Activated CD4-positive, alpha-beta memory T cell treated with anti-CD3 and anti-CD28 coated beads for 36 hours (primary cell): ENCODE results near the gene BRD1. TPM values are rescaled to one million over a fixed set of nuclear protein-coding genes. Genes with fewer than 3 reads are reported as not detected.
A peak's percentile ranks its signal among the peaks of the same experiment; 100 is the strongest.

Source experiments
- CTCF ChIA-PET: fragments of 350-600 bp; sonication (Branson Sonifier 250); formaldehyde crosslinking; loops from one replicate; lab custom pipeline; 2021; ENCODE audit warnings: antibody characterized with exemption, inconsistent platforms; lab: Charles Lee
- POLR2A ChIA-PET: fragments of 350-600 bp; sonication (Branson Sonifier 250); formaldehyde crosslinking; loops from one replicate; lab custom pipeline; 2021; ENCODE audit warnings: antibody characterized with exemption; lab: Charles Lee
- DNase-seq: peaks from one replicate; pipeline ENCODE4 v3.0.0-alpha.2; 2020
- H3K27ac Mint-ChIP-seq: one replicate; pipeline ENCODE4 v1.8.0; 2021; ENCODE audit warnings: mixed read lengths
- H3K27me3 Mint-ChIP-seq: one replicate; pipeline ENCODE4 v1.8.0; 2021; ENCODE audit warnings: mixed read lengths
- H3K36me3 Mint-ChIP-seq: one replicate; pipeline ENCODE4 v1.8.0; 2021; ENCODE audit warnings: mixed read lengths
- H3K4me1 Mint-ChIP-seq: one replicate; pipeline ENCODE4 v1.8.0; 2021; ENCODE audit warnings: low read depth, mixed read lengths
- H3K4me3 Mint-ChIP-seq: one replicate; pipeline ENCODE4 v1.8.0; 2021; ENCODE audit warnings: mild to moderate bottlenecking, mixed read lengths
- H3K9me3 Mint-ChIP-seq: one replicate; pipeline ENCODE4 v1.8.0; 2021; ENCODE audit warnings: mixed read lengths
- intact Hi-C: fragments of 100-400 bp; cut with micrococcal nuclease; formaldehyde crosslinking; loops from one replicate; pipeline ENCODE4 v1.15.1; 2023
- total RNA-seq, 2 experiments: library from RNA; stranded (reverse); gene quantifications; one replicate each; pipeline ENCODE4 v1.2.3, GENCODE V29; 2021

The BRD1 gene
- total RNA-seq, 2 experiments from 2014 or later, result 27.5 to 30.2 TPM

DNA sequence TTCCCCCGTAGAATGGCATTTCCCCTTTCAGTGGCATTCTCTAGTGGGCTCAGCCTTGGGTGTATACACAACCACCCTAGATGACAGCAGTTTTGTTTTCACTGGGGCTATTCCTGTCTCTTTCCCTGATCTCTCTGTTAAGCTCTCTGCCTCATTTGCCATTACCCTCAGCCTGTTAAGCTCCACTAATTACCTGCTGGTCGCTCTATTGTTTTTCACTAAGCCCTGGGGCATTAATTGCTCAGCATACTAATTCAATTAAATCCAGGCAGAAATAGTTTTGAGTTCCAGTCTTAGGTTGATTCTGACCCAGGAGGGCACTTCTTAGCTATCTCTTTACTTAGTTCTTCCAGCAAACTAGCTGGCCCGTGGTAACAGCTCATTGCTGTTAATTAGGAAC is 80.0 kb downstream of the BRD1 start:
- ChIA-PET CTCF (no interaction called here), POLR2A (no interaction called here)
- Mint-ChIP-seq H3K4me3 (no peak overlapping the region), H3K36me3 (peaks cover 8% of the 10 kb centered on the region), H3K27me3 (peaks cover 6% of the 10 kb centered on the region), H3K27ac (no peak overlapping the region), H3K9me3 (peaks cover 49% of the 10 kb centered on the region), H3K4me1 (no peaks in the 10 kb centered on the region)
- intact Hi-C loops, result no loop called here
- DNase-seq, result no peak

DNA sequence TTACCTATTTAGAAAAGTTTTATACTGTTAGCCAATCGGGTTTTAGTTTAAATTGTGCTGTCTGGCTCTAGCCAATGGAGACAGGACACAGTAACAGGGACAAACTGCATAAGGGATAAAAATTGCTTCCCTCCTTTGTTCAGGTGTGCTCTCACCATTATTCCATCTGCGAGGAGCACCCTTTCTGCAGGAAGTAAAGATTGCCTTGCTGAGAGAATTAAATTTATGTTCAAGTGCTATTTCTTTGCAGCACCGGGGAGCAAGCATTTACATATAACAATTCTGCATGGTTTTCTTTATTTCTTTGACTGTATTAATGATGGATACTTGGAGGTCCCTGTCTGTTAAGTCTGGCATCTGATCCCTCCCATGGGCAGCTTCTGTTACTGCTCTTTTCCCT is 80.5 kb downstream of the BRD1 start:
- H3K36me3 Mint-ChIP-seq, result peaks cover 8% of the 10 kb centered on the region
- CTCF ChIA-PET, result no interaction called here
- DNase-seq, result no peak
- POLR2A ChIA-PET, result no interaction called here
- H3K4me3 Mint-ChIP-seq, result no peak overlapping the region
- peaks cover 49% of the 10 kb centered on the region for H3K9me3 Mint-ChIP-seq
- intact Hi-C loops, result no loop called here
- H3K27ac Mint-ChIP-seq, result no peak overlapping the region
- H3K4me1 Mint-ChIP-seq, result no peaks in the 10 kb centered on the region
- H3K27me3 Mint-ChIP-seq, result peaks cover 6% of the 10 kb centered on the region

DNA sequence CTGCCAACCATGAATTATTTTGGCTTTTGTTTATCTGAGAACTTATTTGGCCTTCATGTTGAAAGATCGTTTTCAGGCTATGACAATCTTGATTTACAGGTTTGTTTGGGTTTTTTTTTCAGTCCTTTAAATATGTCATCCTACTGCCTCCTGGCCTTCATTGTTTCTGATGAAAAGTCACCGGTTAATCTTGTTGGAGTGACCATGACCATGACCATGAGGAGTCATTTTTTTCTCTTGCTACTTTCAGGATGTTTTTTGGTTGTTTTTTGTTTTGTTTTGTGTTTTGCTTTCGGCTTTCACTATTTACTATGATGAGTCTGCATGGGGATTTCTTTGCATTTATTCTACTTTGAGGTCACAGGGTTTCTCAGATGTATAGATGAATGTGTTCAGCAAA is 81.6 kb downstream of the BRD1 start:
- intact Hi-C loops, result no loop called here
- H3K4me1 Mint-ChIP-seq, result no peaks in the 10 kb centered on the region
- peaks cover 9% of the 10 kb centered on the region for H3K27me3 Mint-ChIP-seq
- no peak overlapping the region for H3K27ac Mint-ChIP-seq
- ChIA-PET CTCF (no interaction called here), POLR2A (no interaction called here)
- H3K36me3 Mint-ChIP-seq, result peaks cover 8% of the 10 kb centered on the region
- no peak for DNase-seq
- peaks cover 49% of the 10 kb centered on the region for H3K9me3 Mint-ChIP-seq
- H3K4me3 Mint-ChIP-seq, result no peak overlapping the region

- Mint-ChIP-seq H3K36me3 (no peaks in the 10 kb centered on the region), H3K27me3 (peaks cover 34% of the 10 kb centered on the region), H3K27ac (no peak overlapping the region), H3K9me3 (peaks cover 25% of the 10 kb centered on the region), H3K4me3 (no peak overlapping the region), H3K4me1 (no peaks in the 10 kb centered on the region)
- ChIA-PET CTCF (interaction anchor here (1.3 to 1.4 kb wide), 2 partner anchors 27 to 39 kb away, joined by 3 to 4 read pairs; no protein-coding TSS in a partner anchor), POLR2A (no interaction called here)
- no peak for DNase-seq
- intact Hi-C loops, result no loop called here
Observed at GRCh38 chr22:49740242-49740641, 87.4 kb downstream of the BRD1 start.

GRCh38 chr22:49739138-49739537 is 88.5 kb downstream of the BRD1 start:
- POLR2A ChIA-PET, result no interaction called here
- H3K27me3 Mint-ChIP-seq, result peaks cover 38% of the 10 kb centered on the region
- H3K36me3 Mint-ChIP-seq, result no peaks in the 10 kb centered on the region
- H3K27ac Mint-ChIP-seq, result no peak overlapping the region
- H3K9me3 Mint-ChIP-seq, result peaks cover 16% of the 10 kb centered on the region
- no peak overlapping the region for H3K4me3 Mint-ChIP-seq
- peaks cover 4% of the 10 kb centered on the region for H3K4me1 Mint-ChIP-seq
- no peak for DNase-seq
- CTCF ChIA-PET, result no interaction called here
- intact Hi-C loops, result no loop called here

- intact Hi-C loops, result no loop called here
- POLR2A ChIA-PET, result no interaction called here
- DNase-seq, result no peak
- Mint-ChIP-seq H3K4me1 (peaks cover 5% of the 10 kb centered on the region), H3K36me3 (no peaks in the 10 kb centered on the region), H3K9me3 (peaks cover 10% of the 10 kb centered on the region), H3K27me3 (peaks cover 33% of the 10 kb centered on the region), H3K27ac (no peak overlapping the region), H3K4me3 (no peak overlapping the region)
- CTCF ChIA-PET, result no interaction called here
Observed at GRCh38 chr22:49738566-49738965, 89.1 kb downstream of the BRD1 start.

DNA sequence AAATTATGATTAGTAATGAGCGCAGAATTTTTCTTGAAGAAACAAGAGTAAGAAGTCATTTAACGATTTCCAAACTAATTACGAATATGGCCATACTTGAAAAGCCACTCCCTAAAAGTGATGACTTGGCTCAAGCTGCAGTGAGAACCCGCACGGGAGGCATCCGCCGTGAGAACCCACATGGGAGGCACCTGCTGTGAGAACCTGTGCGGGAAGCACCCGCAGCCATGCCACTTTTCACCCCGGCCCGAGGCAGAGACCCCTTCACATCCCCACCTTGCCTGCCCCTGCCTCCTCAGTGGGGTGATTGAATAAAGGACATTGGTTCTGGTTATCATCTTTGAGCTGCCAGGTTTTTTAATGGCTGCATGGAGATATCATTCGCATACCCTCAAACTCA is 89.7 kb downstream of the BRD1 start:
- POLR2A ChIA-PET, result no interaction called here
- intact Hi-C loops, result no loop called here
- H3K27me3 Mint-ChIP-seq, result peaks cover 34% of the 10 kb centered on the region
- no peak overlapping the region for H3K27ac Mint-ChIP-seq
- CTCF ChIA-PET, result no interaction called here
- no peaks in the 10 kb centered on the region for H3K36me3 Mint-ChIP-seq
- H3K4me3 Mint-ChIP-seq, result no peak overlapping the region
- H3K9me3 Mint-ChIP-seq, result peaks cover 6% of the 10 kb centered on the region
- DNase-seq, result no peak
- peaks cover 7% of the 10 kb centered on the region for H3K4me1 Mint-ChIP-seq

- Mint-ChIP-seq H3K27me3 (peaks cover 38% of the 10 kb centered on the region), H3K4me1 (peaks cover 7% of the 10 kb centered on the region), H3K9me3 (peaks cover 5% of the 10 kb centered on the region), H3K27ac (no peak overlapping the region), H3K36me3 (no peaks in the 10 kb centered on the region), H3K4me3 (no peak overlapping the region)
- POLR2A ChIA-PET, result no interaction called here
- intact Hi-C loops, result no loop called here
- CTCF ChIA-PET, result no interaction called here
- no peak for DNase-seq
Observed at GRCh38 chr22:49737101-49737551, 90.5 kb downstream of the BRD1 start.

GRCh38 chr22:49736538-49736937 is 91.1 kb downstream of the BRD1 start:
- Mint-ChIP-seq H3K9me3 (peaks cover 5% of the 10 kb centered on the region), H3K27me3 (peaks cover 42% of the 10 kb centered on the region), H3K4me3 (no peak overlapping the region), H3K4me1 (peaks cover 7% of the 10 kb centered on the region), H3K27ac (no peak overlapping the region), H3K36me3 (no peaks in the 10 kb centered on the region)
- intact Hi-C loops, result no loop called here
- ChIA-PET POLR2A (no interaction called here), CTCF (interaction anchor here (0.9 kb wide), 1 partner anchor 10 kb away, joined by 4 read pairs; no protein-coding TSS in a partner anchor)
- DNase-seq, result no peak

DNA sequence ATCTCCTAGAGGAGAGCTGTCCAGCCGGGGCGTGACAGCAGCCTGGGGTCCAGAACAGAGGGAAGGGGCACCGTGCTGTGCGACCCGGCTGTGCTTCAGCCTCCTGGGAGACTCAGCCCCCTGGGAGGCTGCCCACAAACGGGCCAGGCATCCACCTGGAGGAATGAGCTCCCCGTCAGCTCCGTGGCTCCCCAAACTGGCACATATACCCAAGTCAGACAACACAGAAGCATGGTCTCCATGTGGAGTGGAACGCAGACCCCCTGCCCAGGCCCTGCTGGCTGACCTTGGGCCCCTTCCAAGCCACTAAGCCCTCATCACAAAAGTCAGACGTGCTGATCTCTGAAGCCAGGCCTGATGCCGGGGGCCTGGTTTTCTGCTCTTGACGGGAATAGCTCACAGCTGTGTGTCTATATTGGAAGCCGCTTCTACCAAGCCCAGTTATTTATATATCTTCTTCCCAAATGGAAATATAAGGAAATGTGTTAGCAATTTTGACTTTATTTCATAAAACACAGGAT is 91.7 kb downstream of the BRD1 start:
- H3K4me3 Mint-ChIP-seq, result no peak overlapping the region
- no peaks in the 10 kb centered on the region for H3K36me3 Mint-ChIP-seq
- ChIA-PET POLR2A (no interaction called here), CTCF (interaction anchor here (0.9 kb wide), 1 partner anchor 9 kb away, joined by 4 read pairs; no protein-coding TSS in a partner anchor)
- H3K4me1 Mint-ChIP-seq, result peaks cover 7% of the 10 kb centered on the region
- H3K9me3 Mint-ChIP-seq, result peaks cover 5% of the 10 kb centered on the region
- peaks cover 44% of the 10 kb centered on the region for H3K27me3 Mint-ChIP-seq
- no peak for DNase-seq
- H3K27ac Mint-ChIP-seq, result no peak overlapping the region
- intact Hi-C loops, result no loop called here

DNA sequence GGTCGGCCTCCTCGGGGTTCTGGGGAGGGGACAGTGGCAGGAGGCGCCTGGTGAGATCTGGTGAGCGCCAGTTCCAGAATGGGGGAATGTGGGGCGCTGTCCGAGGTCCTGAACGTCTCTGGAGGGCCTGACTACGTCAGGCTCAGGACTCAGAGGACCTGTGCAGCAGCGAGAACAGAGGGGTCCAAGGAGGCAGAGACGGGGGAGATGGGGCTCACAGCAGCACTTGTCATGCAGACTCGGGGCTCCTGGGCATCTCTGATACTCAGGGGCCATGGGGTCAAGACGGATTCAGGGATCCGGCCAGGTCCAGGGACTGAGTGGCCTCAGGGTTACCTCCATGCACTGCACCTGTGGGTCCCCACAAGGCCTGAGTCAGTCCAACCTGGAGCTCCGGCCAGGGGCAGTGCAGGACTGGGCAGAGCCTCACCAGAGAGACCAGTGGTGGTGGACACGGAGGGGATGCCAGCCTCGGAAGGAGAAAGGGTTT is 92.2 kb downstream of the BRD1 start:
- intact Hi-C loops, result no loop called here
- peaks cover 5% of the 10 kb centered on the region for H3K9me3 Mint-ChIP-seq
- ChIA-PET CTCF (interaction anchor here (0.9 kb wide), 1 partner anchor 9 kb away, joined by 4 read pairs; no protein-coding TSS in a partner anchor), POLR2A (no interaction called here)
- H3K27me3 Mint-ChIP-seq, result peaks cover 44% of the 10 kb centered on the region
- H3K36me3 Mint-ChIP-seq, result no peaks in the 10 kb centered on the region
- peaks cover 7% of the 10 kb centered on the region for H3K4me1 Mint-ChIP-seq
- no peak overlapping the region for H3K27ac Mint-ChIP-seq
- no peak overlapping the region for H3K4me3 Mint-ChIP-seq
- peak; percentile 22 for DNase-seq

- Mint-ChIP-seq H3K27me3 (peaks cover 44% of the 10 kb centered on the region), H3K4me1 (peaks cover 7% of the 10 kb centered on the region), H3K36me3 (no peaks in the 10 kb centered on the region), H3K4me3 (no peak overlapping the region), H3K9me3 (peaks cover 5% of the 10 kb centered on the region), H3K27ac (no peak overlapping the region)
- ChIA-PET POLR2A (no interaction called here), CTCF (no interaction called here)
- intact Hi-C loops, result no loop called here
- DNase-seq, result no peak
Observed at GRCh38 chr22:49734882-49735281, 92.8 kb downstream of the BRD1 start.

- Mint-ChIP-seq H3K4me1 (peaks cover 7% of the 10 kb centered on the region), H3K36me3 (no peaks in the 10 kb centered on the region), H3K27ac (no peak overlapping the region), H3K27me3 (peaks cover 40% of the 10 kb centered on the region), H3K4me3 (no peak overlapping the region), H3K9me3 (no peaks in the 10 kb centered on the region)
- ChIA-PET POLR2A (no interaction called here), CTCF (no interaction called here)
- no peak for DNase-seq
- intact Hi-C loops, result no loop called here
Observed at GRCh38 chr22:49734390-49734789, 93.3 kb downstream of the BRD1 start.
